Endothelial cell of umbilical vein (primary cell): ENCODE data around the gene S100A7. TPM values are rescaled to one million over a fixed set of nuclear protein-coding genes. Genes with fewer than 3 reads are reported as not detected.

ENCODE experiments used
- BruUV-seq: library from RNA; stranded (reverse); fragments of 400-500 nt; replicated peaks from 2 replicates; lab custom pipeline; 2021; lab: Mats Ljungman, UMichigan
- CTCF ChIA-PET: fragments of 300-600, 350-600 bp; sonication (Branson Sonifier 250); formaldehyde crosslinking; loops from one replicate; lab custom pipeline; 2021; ENCODE audit warnings: antibody characterized with exemption, inconsistent platforms; lab: Charles Lee
- POLR2A ChIA-PET: fragments of 300-600, 350-600 bp; sonication (Branson Sonifier 250); formaldehyde crosslinking; loops from one replicate; lab custom pipeline; 2021; ENCODE audit warnings: antibody characterized with exemption, inconsistent platforms; lab: Charles Lee
- DNase-seq: peaks from one replicate; pipeline ENCODE4 v3.0.0-alpha.2; 2011; ENCODE audit warnings: low read depth, low spot score
- FAIRE-seq: peaks from 2 replicates; lab custom pipeline; 2011; peaks lifted over from hg19 to GRCh38; lab: Jason Lieb, UNC
- H2AFZ ChIP-seq: 2 replicates; pipeline ENCODE4 v1.6.0; 2012; ENCODE audit warnings: low read depth, low read length, control low read depth, inconsistent platforms
- H3K27ac ChIP-seq: 2 replicates; pipeline ENCODE4 v1.5.1; 2011; ENCODE audit warnings: low read depth, mild to moderate bottlenecking, control low read depth, low read length, moderate library complexity; ENCODE audit not compliant: insufficient read depth
- H3K27me3 ChIP-seq, 2 experiments: 2 replicates each; pipeline versions ENCODE4 v1.6.0 to v1.6.1; 2011; ENCODE audit warnings: low read length in 2 of 2, mixed read lengths in 1 of 2; ENCODE audit not compliant: control insufficient read depth in 2 of 2, insufficient read depth in 2 of 2
- H3K36me3 ChIP-seq, 2 experiments: 2 replicates in 1 of 2; 3 replicates in 1 of 2; pipeline ENCODE4 v1.5.1; 2011; ENCODE audit warnings: low read length in 2 of 2, mild to moderate bottlenecking in 1 of 2, moderate library complexity in 1 of 2; ENCODE audit not compliant: control insufficient read depth in 2 of 2, insufficient read depth in 2 of 2; ENCODE audit errors: extremely low read depth in 1 of 2
- H3K4me1 ChIP-seq: 3 replicates; pipeline ENCODE4 v1.5.1; 2011; ENCODE audit warnings: mild to moderate bottlenecking, low read length; ENCODE audit not compliant: control insufficient read depth, insufficient read depth; ENCODE audit errors: extremely low read depth
- H3K4me2 ChIP-seq: 2 replicates; pipeline ENCODE4 v1.6.1; 2011; ENCODE audit warnings: low read length, control low read depth, mixed read lengths; ENCODE audit not compliant: insufficient read depth
- H3K4me3 ChIP-seq, 3 experiments: fragments of 200-600 bp in 1 of 3; sonication (generic), shearing (Covaris generic) in 1 of 3; replicated peaks in 1 of 3; 2 replicates each; pipeline ENCODE4 v1.5.1; 2011 to 2016; ENCODE audit warnings: control low read depth in 3 of 3, low read length in 3 of 3, mild to moderate bottlenecking in 2 of 3, inconsistent platforms in 1 of 3, low read depth in 1 of 3, moderate library complexity in 1 of 3; ENCODE audit not compliant: insufficient read depth in 1 of 3
- H3K79me2 ChIP-seq: 2 replicates; pipeline ENCODE4 v1.6.0; 2012; ENCODE audit warnings: low read length, inconsistent platforms; ENCODE audit not compliant: control insufficient read depth, insufficient read depth
- H3K9ac ChIP-seq: replicated peaks from 2 replicates; pipeline ENCODE3; 2011; ENCODE audit warnings: low read length, control low read depth; ENCODE audit not compliant: insufficient read depth; ENCODE audit errors: extremely low read depth
- H3K9me1 ChIP-seq: replicated peaks from 3 replicates; pipeline ENCODE4 v1.6.0; 2011; ENCODE audit warnings: mild to moderate bottlenecking, low read length; ENCODE audit not compliant: control insufficient read depth, insufficient read depth; ENCODE audit errors: extremely low read depth
- H3K9me3 ChIP-seq: replicated peaks from 2 replicates; pipeline ENCODE4 v1.5.1; 2012; ENCODE audit warnings: low read length, inconsistent platforms; ENCODE audit not compliant: control insufficient read depth, insufficient read depth
- H4K20me1 ChIP-seq: replicated peaks from 2 replicates; pipeline ENCODE3; 2011; ENCODE audit warnings: mild to moderate bottlenecking, low read length; ENCODE audit not compliant: control insufficient read depth, insufficient read depth; ENCODE audit errors: extremely low read depth
- EZH2 ChIP-seq: IDR thresholded peaks from 2 replicates; pipeline ENCODE4 v1.6.1; 2012; ENCODE audit warnings: borderline replicate concordance, low read depth, mild to moderate bottlenecking, moderate library complexity, low read length, inconsistent platforms; ENCODE audit not compliant: severe bottlenecking
- FOS ChIP-seq: IDR thresholded peaks from 2 replicates; pipeline ENCODE4 v1.6.1; 2011; ENCODE audit warnings: mild to moderate bottlenecking, low read length, moderate library complexity, borderline replicate concordance; ENCODE audit not compliant: insufficient read depth
- GATA2 ChIP-seq: IDR thresholded peaks from 2 replicates; pipeline ENCODE4 v1.7.0; 2011; ENCODE audit warnings: low read depth, mild to moderate bottlenecking, moderate library complexity, mixed read lengths, low read length; ENCODE audit not compliant: insufficient read length, insufficient read depth
- JUN ChIP-seq: IDR thresholded peaks from 2 replicates; pipeline ENCODE4 v1.6.1; 2011; ENCODE audit warnings: borderline replicate concordance, low read depth; ENCODE audit not compliant: insufficient read length, insufficient read depth
- dilution Hi-C: fragments of 300-500 bp; cut with MboI; formaldehyde crosslinking; loops from one replicate; pipeline ENCODE4 v1.15.0; 2019; ENCODE audit warnings: low sequenced_read_pairs; ENCODE audit not compliant: extremely low pct_ligation_motif_present
- intact Hi-C: fragments of 100-400 bp; cut with micrococcal nuclease; formaldehyde crosslinking; loops from one replicate; pipeline ENCODE4 v1.10.0; 2022
- polyA plus RNA-seq, 4 experiments: library from polyadenylated mRNA; depleted of rRNA in 3 of 4; stranded (reverse) in 3 of 4; unstranded in 1 of 4; fragments of >200 nt; gene quantifications; 2 replicates each; pipeline versions ENCODE4 v1.2.1 to v1.2.3, GENCODE V29; 2011 to 2012; ENCODE audit warnings: missing spikeins in 1 of 4
- total RNA-seq: library from RNA; stranded (reverse); gene quantifications from 2 replicates; pipeline ENCODE4 v1.2.3, GENCODE V29; 2021
- TF ChIP-seq, protein P1 (sequence below): IDR thresholded peaks from 2 replicates; pipeline ENCODE4 v1.6.1; 2011; ENCODE audit not compliant: insufficient read depth, insufficient read length
- TF ChIP-seq, protein P2 (sequence below), 2 donors: IDR thresholded peaks; 1 replicate in 1 of 2; 2 replicates in 1 of 2; pipeline ENCODE4 v1.5.1; 2011; ENCODE audit warnings: low read length in 2 of 2, mild to moderate bottlenecking in 2 of 2, moderate library complexity in 2 of 2, control low read depth in 1 of 2, inconsistent platforms in 1 of 2, low read depth in 1 of 2; ENCODE audit not compliant: insufficient read depth in 1 of 2; ENCODE audit errors: extremely low read depth in 1 of 2

S100A7 gene
- total and polyA plus RNA-seq, 2 donors (not counting 3 experiments of a cell fraction or from before 2014, with no cell fraction given): not detected

DNA sequence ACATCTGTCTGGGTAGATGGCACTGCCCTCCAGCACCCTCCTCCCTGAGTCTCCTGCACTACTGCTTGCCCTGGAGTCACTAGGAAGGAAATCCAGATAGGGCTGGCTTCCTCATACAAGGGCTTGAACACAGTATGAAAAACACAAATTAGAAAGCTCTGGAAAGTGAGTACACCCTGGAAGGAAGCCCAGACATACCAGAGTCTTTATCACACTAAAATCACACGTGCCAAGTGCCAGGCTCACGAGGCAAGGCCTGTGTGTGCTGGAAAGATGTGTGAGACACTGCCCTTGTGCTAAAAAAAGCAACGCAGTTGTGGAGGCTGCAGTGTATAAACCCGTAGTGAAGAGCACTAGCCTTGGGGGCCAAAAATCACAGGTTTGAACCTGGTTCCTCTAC is 28.3 kb upstream of the S100A7 start:
- intact Hi-C loops (no loop called here), dilution Hi-C loops (no loop called here)
- FAIRE-seq: no peak
- Histone ChIP-seq H3K4me2 (no peak overlapping the region), H3K9me1 (no peaks in the 10 kb centered on the region), H2AFZ (no peak overlapping the region), H3K79me2 (no peaks in the 10 kb centered on the region), H3K9me3 (no peaks in the 10 kb centered on the region), H3K27ac (no peak overlapping the region), H4K20me1 (no peaks in the 10 kb centered on the region), H3K4me1 (no peaks in the 10 kb centered on the region), H3K36me3 (no peaks in the 10 kb centered on the region), H3K27me3 (peaks cover 7 to 8% of the 10 kb centered on the region in 2 experiments), H3K9ac (no peak overlapping the region), H3K4me3 (no peak overlapping the region)
- POLR2A ChIA-PET: interaction anchor here (0.6 kb wide), 1 partner anchor 306 kb away, joined by 6 read pairs; no protein-coding TSS in a partner anchor
- TF ChIP-seq, protein P1, sequence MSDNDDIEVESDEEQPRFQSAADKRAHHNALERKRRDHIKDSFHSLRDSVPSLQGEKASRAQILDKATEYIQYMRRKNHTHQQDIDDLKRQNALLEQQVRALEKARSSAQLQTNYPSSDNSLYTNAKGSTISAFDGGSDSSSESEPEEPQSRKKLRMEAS: no peak
- TF ChIP-seq, protein P2, sequence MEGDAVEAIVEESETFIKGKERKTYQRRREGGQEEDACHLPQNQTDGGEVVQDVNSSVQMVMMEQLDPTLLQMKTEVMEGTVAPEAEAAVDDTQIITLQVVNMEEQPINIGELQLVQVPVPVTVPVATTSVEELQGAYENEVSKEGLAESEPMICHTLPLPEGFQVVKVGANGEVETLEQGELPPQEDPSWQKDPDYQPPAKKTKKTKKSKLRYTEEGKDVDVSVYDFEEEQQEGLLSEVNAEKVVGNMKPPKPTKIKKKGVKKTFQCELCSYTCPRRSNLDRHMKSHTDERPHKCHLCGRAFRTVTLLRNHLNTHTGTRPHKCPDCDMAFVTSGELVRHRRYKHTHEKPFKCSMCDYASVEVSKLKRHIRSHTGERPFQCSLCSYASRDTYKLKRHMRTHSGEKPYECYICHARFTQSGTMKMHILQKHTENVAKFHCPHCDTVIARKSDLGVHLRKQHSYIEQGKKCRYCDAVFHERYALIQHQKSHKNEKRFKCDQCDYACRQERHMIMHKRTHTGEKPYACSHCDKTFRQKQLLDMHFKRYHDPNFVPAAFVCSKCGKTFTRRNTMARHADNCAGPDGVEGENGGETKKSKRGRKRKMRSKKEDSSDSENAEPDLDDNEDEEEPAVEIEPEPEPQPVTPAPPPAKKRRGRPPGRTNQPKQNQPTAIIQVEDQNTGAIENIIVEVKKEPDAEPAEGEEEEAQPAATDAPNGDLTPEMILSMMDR (IDR thresholded peaks at IDR 0.05; ENCODE audit: extremely low read depth in 1 of 2, insufficient read depth in 1 of 2, low read depth in 1 of 2, low read length in 2 of 2): no peak
- TF ChIP-seq EZH2 (no peak), JUN (no peak)
- CTCF ChIA-PET: interaction anchor here (1.4 to 2.1 kb wide), 2 partner anchors 11 to 136 kb away, joined by 3 to 12 read pairs; no protein-coding TSS in a partner anchor
- no TSS peak for BruUV-seq
- no peak for DNase-seq

DNA sequence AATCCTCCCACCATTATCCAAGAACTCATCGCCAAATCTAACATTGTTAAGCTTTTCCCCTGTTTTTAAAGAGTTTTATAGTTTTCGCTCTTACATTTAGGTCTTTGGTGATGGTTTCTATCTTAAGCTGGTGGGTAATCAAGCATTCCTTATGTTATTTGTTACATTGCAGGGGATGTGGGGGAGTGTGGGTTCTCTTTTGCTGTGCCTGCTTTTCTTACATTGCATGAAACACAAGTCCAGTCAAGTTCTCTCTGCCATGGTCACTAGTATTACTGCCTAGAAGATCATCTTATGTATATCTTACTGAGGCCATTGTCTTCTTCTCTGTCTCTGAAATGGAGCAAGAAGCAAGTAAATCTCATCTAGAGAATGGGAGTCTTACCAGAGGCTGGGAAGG is 27.3 kb upstream of the S100A7 start:
- H3K79me2 ChIP-seq: no peaks in the 10 kb centered on the region
- FAIRE-seq: no peak
- no peak overlapping the region for H3K4me3 ChIP-seq
- H3K4me1 ChIP-seq: no peaks in the 10 kb centered on the region
- DNase-seq: no peak
- dilution Hi-C loops (no loop called here), intact Hi-C loops (no loop called here)
- ChIA-PET CTCF (interaction anchor here (0.6 to 2.1 kb wide), 3 partner anchors 10 to 135 kb away, joined by 3 to 12 read pairs (median 3); no protein-coding TSS in a partner anchor), POLR2A (no interaction called here)
- H3K9me3 ChIP-seq: no peaks in the 10 kb centered on the region
- no peak for TF ChIP-seq EZH2
- TF ChIP-seq FOS: no peak
- TF ChIP-seq GATA2: no peak
- TF ChIP-seq, protein P2 (IDR thresholded peaks at IDR 0.05; ENCODE audit: extremely low read depth in 1 of 2, insufficient read depth in 1 of 2, low read depth in 1 of 2, low read length in 2 of 2): no peak
- H3K36me3 ChIP-seq: no peaks in the 10 kb centered on the region
- peaks cover 7 to 10% of the 10 kb centered on the region in 2 experiments for H3K27me3 ChIP-seq
- H4K20me1 ChIP-seq: no peaks in the 10 kb centered on the region
- no peak overlapping the region for H3K27ac ChIP-seq
- BruUV-seq: no TSS peak
- no peaks in the 10 kb centered on the region for H3K9me1 ChIP-seq
- no peak overlapping the region for H2AFZ ChIP-seq
- H3K4me2 ChIP-seq: no peak overlapping the region
- H3K9ac ChIP-seq: no peak overlapping the region
